ENCODE measurements around the gene DNM1. TPM values are rescaled to one million over a fixed set of nuclear protein-coding genes. Genes with fewer than 3 reads are reported as not detected.

Gene DNM1
- polyA plus RNA-seq, 1 of the 3 experiments (the other 2 are of a cell fraction) = 35.7 TPM

DNA sequence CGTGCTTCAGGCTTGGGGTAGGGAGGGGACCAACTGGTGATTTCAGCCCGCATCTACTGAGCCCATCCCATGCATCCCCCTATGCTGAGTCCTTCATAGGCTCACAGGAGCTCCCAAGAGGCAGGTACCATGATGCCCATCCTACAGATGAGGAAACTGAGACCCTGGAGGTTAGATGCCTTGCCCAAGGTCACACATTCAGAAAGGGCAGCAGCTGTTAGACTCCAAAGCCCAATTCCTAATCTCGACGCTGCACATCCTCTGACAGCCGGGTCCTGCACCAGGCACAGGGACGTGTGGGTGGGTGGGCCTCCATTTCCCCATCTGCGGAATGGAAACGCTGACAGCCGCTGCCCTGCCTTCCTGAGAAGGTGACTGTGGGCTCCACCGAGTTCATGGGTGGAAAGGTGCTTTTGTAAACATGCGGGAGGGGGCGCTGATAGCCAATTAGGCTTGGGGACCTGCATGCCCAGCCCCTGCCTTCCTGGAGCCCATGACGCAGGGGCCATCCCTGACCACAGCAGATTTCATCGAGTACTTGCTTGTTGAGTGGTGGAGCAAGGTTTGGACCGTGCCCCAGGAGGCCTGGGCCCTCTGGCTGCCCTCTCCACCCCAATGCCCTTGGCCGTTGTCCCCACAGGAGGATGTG lies 2.2 kb downstream of the DNM1 start:
- Histone ChIP-seq H3K4me1 (ENCODE audit: control insufficient read depth in 1 of 2, insufficient read depth in 2 of 2, low read depth in 1 of 2, low read length in 1 of 2) (peaks cover 0 to 20% of the 10 kb centered on the region in 2 experiments; a peak in 1 of 4 replicates), H3F3A (replicated peaks; ENCODE audit: insufficient read depth) (peaks cover 13% of the 10 kb centered on the region), H3K4me3 (ENCODE audit: low read depth in 2 of 2, low read length in 1 of 2) (no peak overlapping the region), H3K27me3 (ENCODE audit: insufficient read depth) (no peaks in the 10 kb centered on the region), H3K27ac (ENCODE audit: low read depth in 2 of 2, low read length in 1 of 2) (no peak overlapping the region), H3K9me3 (no peaks in the 10 kb centered on the region), H3K9ac (no peak overlapping the region), H2AFZ (ENCODE audit: low read depth) (no peak overlapping the region), H3K4me2 (peak overlapping the region; percentile 90; the same call in 1 of the 2 replicates), H3K79me2 (ENCODE audit: insufficient read depth) (peaks cover 24% of the 10 kb centered on the region), H3K9me2 (no peaks in the 10 kb centered on the region), H3K36me3 (replicated peaks in 1 of 2; ENCODE audit: control insufficient read depth in 1 of 2, insufficient read depth in 2 of 2, low read length in 1 of 2) (peaks cover 0 to 3% of the 10 kb centered on the region in 2 experiments), H4K20me1 (ENCODE audit: insufficient read depth) (no peaks in the 10 kb centered on the region)
- ChIA-PET POLR2A (no interaction called here), CTCF (interaction anchor here (1.2 kb wide), 1 partner anchor 10 kb away, joined by 3 read pairs; no protein-coding TSS in a partner anchor)
- DNase-seq = no peak
- no peak for TF ChIP-seq TAF1 (IDR thresholded peaks at IDR 0.05; ENCODE audit: borderline replicate concordance, low read depth, low read length)
- WGBS (ENCODE audit: low lambda C conversion rate) = 84% methylated on average over 15 of the region's 16 CpGs

DNA sequence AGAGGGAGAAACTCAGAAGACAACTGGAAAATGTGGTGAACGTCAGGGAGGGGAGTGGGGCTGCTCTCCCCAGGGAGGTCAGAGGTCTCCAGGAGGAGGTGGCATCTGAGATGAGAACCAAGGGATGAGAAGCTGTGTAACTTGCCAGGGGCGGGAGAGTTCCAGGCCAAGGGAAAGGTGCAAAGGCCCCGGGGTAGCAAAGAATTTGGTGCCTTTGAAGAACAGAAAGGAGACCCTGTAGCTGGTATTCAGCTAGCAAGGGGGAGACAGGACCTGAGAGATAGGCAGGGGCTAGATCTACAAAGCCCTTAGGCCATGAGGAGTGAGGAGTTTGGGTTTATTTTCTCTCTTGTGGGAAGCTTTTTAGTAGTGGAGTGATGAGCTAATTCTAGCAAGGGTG lies 3.3 kb downstream of the DNM1 start:
- no peaks in the 10 kb centered on the region for H4K20me1 ChIP-seq (ENCODE audit: insufficient read depth)
- POLR2A ChIA-PET = no interaction called here
- H3K9me2 ChIP-seq = no peaks in the 10 kb centered on the region
- no peaks in the 10 kb centered on the region for H3K27me3 ChIP-seq (ENCODE audit: insufficient read depth)
- peaks cover 0 to 3% of the 10 kb centered on the region in 2 experiments for H3K36me3 ChIP-seq (replicated peaks in 1 of 2; ENCODE audit: control insufficient read depth in 1 of 2, insufficient read depth in 2 of 2, low read length in 1 of 2)
- H3K79me2 ChIP-seq (ENCODE audit: insufficient read depth) = peaks cover 24% of the 10 kb centered on the region
- no peak overlapping the region for H3K27ac ChIP-seq (ENCODE audit: low read depth in 2 of 2, low read length in 1 of 2)
- H3K9me3 ChIP-seq = no peaks in the 10 kb centered on the region
- no peak overlapping the region for H3K9ac ChIP-seq
- no peak overlapping the region for H3K4me3 ChIP-seq (ENCODE audit: low read depth in 2 of 2, low read length in 1 of 2)
- peaks cover 0 to 20% of the 10 kb centered on the region in 2 experiments; a peak in 1 of 4 replicates for H3K4me1 ChIP-seq (ENCODE audit: control insufficient read depth in 1 of 2, insufficient read depth in 2 of 2, low read depth in 1 of 2, low read length in 1 of 2)
- WGBS (ENCODE audit: low lambda C conversion rate) = 90% methylated on average over 3 of the region's 3 CpGs
- H3F3A ChIP-seq (replicated peaks; ENCODE audit: insufficient read depth) = peaks cover 13% of the 10 kb centered on the region
- CTCF ChIA-PET = interaction anchor here (0.6 to 2.1 kb wide), 5 partner anchors 10 to 213 kb away, joined by 3 to 10 read pairs (median 3); no protein-coding TSS in a partner anchor
- TF ChIP-seq RFX5 (IDR thresholded peaks at IDR 0.05; ENCODE audit: low read length) (no peak), CHD2 (IDR thresholded peaks at IDR 0.05; ENCODE audit: low read length, partially characterized antibody) (no peak)
- TF ChIP-seq, protein P1, sequence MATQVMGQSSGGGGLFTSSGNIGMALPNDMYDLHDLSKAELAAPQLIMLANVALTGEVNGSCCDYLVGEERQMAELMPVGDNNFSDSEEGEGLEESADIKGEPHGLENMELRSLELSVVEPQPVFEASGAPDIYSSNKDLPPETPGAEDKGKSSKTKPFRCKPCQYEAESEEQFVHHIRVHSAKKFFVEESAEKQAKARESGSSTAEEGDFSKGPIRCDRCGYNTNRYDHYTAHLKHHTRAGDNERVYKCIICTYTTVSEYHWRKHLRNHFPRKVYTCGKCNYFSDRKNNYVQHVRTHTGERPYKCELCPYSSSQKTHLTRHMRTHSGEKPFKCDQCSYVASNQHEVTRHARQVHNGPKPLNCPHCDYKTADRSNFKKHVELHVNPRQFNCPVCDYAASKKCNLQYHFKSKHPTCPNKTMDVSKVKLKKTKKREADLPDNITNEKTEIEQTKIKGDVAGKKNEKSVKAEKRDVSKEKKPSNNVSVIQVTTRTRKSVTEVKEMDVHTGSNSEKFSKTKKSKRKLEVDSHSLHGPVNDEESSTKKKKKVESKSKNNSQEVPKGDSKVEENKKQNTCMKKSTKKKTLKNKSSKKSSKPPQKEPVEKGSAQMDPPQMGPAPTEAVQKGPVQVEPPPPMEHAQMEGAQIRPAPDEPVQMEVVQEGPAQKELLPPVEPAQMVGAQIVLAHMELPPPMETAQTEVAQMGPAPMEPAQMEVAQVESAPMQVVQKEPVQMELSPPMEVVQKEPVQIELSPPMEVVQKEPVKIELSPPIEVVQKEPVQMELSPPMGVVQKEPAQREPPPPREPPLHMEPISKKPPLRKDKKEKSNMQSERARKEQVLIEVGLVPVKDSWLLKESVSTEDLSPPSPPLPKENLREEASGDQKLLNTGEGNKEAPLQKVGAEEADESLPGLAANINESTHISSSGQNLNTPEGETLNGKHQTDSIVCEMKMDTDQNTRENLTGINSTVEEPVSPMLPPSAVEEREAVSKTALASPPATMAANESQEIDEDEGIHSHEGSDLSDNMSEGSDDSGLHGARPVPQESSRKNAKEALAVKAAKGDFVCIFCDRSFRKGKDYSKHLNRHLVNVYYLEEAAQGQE (IDR thresholded peaks at IDR 0.05; ENCODE audit: low read depth, low read length) = no peak
- H2AFZ ChIP-seq (ENCODE audit: low read depth) = no peak overlapping the region
- no peak overlapping the region for H3K4me2 ChIP-seq
- DNase-seq = no peak

All from SK-N-SH (cell line).